ENCODE data around the gene LEPROT.

DNA sequence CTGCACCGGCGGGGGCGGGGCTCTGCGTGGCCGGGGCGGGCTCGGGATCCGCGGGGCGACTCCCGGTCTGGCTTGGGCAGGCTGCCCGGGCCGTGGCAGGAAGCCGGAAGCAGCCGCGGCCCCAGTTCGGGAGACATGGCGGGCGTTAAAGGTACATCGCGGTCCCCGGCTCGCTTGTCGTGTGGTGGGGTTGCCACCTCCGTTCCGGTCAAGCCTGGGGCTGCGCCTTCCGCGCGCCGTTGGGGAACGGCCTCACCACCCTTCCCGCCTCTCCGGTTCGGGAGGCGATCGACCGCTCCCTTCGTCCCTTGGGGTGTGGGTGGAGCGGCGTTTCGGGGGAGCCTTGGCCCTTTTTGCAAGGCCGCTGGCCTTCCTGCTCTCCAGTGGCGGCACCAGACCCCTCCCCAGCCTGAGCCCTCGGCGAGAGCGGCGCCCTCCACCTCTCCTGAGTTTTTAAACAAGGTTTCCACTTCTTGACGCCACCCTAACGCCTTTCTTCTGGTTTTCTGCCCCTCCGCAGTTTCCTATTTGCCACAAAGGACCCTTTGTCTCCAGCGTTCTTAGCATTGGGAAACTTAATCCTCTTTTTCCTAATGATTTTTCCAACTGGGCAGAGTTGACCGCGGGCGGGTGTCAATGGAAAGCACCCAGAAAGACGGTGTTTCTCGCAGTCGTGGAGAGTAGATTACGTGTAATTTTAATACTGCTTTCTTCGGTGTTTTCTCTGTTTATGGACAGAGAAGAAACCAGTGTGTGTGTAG lies at the start of gene LEPROT, which contains the start of gene LEPR:
- TF ChIP-seq, protein P1, sequence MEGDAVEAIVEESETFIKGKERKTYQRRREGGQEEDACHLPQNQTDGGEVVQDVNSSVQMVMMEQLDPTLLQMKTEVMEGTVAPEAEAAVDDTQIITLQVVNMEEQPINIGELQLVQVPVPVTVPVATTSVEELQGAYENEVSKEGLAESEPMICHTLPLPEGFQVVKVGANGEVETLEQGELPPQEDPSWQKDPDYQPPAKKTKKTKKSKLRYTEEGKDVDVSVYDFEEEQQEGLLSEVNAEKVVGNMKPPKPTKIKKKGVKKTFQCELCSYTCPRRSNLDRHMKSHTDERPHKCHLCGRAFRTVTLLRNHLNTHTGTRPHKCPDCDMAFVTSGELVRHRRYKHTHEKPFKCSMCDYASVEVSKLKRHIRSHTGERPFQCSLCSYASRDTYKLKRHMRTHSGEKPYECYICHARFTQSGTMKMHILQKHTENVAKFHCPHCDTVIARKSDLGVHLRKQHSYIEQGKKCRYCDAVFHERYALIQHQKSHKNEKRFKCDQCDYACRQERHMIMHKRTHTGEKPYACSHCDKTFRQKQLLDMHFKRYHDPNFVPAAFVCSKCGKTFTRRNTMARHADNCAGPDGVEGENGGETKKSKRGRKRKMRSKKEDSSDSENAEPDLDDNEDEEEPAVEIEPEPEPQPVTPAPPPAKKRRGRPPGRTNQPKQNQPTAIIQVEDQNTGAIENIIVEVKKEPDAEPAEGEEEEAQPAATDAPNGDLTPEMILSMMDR (IDR thresholded peaks at IDR 0.05), result no peak
- peak in 2 of 4 donors; percentile 19 to 88 for TF ChIP-seq POLR2A (IDR thresholded peaks at IDR 0.05)

Measured in stomach (tissue), 4 donors.